OCI-LY1 (cell line): ENCODE data around the gene CASP3.

Source experiments
- EZH2 ChIP-seq: fragments of 200-600 bp; sonication (generic), shearing (Covaris generic); IDR thresholded peaks from 2 replicates; pipeline ENCODE4 v1.8.0; 2017; ENCODE audit warnings: borderline replicate concordance, mixed run types, mild to moderate bottlenecking, antibody characterized with exemption, low read length, moderate library complexity, mixed read lengths
- TF ChIP-seq, protein P1 (sequence below): fragments of 200-600 bp; sonication (generic), shearing (Covaris generic); IDR thresholded peaks from 2 replicates; pipeline ENCODE4 v1.5.1; 2017; ENCODE audit warnings: mild to moderate bottlenecking, antibody characterized with exemption, low read length, moderate library complexity, mixed read lengths

DNA sequence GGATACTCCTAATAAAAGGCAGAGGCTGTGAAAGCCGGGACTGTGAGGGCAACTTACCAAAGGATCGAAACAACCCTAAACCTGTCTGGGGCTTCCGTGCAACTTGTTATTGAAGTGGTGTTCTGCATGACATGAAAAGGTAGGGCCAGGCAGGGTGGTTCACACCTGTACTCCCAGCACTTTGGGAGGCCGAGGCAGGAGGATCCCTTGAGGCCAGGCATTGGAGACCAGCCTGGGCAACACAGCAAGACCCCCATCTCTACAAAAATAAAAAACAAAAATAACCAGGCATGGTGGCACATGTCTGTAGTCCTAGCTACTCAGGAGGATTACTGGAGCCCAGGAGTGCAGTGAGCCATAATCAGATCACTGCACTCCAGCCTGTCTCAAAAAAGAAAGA is 12.3 kb downstream of the CASP3 start:
- TF ChIP-seq, protein P1, sequence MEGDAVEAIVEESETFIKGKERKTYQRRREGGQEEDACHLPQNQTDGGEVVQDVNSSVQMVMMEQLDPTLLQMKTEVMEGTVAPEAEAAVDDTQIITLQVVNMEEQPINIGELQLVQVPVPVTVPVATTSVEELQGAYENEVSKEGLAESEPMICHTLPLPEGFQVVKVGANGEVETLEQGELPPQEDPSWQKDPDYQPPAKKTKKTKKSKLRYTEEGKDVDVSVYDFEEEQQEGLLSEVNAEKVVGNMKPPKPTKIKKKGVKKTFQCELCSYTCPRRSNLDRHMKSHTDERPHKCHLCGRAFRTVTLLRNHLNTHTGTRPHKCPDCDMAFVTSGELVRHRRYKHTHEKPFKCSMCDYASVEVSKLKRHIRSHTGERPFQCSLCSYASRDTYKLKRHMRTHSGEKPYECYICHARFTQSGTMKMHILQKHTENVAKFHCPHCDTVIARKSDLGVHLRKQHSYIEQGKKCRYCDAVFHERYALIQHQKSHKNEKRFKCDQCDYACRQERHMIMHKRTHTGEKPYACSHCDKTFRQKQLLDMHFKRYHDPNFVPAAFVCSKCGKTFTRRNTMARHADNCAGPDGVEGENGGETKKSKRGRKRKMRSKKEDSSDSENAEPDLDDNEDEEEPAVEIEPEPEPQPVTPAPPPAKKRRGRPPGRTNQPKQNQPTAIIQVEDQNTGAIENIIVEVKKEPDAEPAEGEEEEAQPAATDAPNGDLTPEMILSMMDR, result no peak
- no peak for TF ChIP-seq EZH2
